K562 (cell line): ENCODE results near the gene BEST1. TPM values are rescaled to one million over a fixed set of nuclear protein-coding genes. Genes with fewer than 3 reads are reported as not detected.

Source experiments
- FOXJ2 ChIP-seq: fragments of 200-800 bp; sonication (Bioruptor generic); IDR thresholded peaks from 2 replicates; pipeline ENCODE4 v1.6.1; 2016; ENCODE audit warnings: missing genetic modification characterization, missing compliant biosample characterization
- FUS ChIP-seq: fragments of 200-400 bp; formaldehyde crosslinking; optimal IDR thresholded peaks from 2 replicates; pipeline ENCODE3; 2017; ENCODE audit warnings: low read depth, low read length
- HMG20A ChIP-seq: fragments of 450-650 bp; formaldehyde crosslinking; conservative IDR thresholded peaks from 2 replicates; pipeline ENCODE4 v1.4.0; 2020; ENCODE audit warnings: mild to moderate bottlenecking, mixed read lengths
- HNRNPUL1 ChIP-seq: fragments of 200-400 bp; formaldehyde crosslinking; IDR thresholded peaks from 2 replicates; pipeline ENCODE4 v1.6.1; 2017; ENCODE audit warnings: low read length
- NBN ChIP-seq: fragments of 450-650 bp; IDR thresholded peaks from 2 replicates; pipeline ENCODE4 v1.6.1; 2016; ENCODE audit warnings: low read depth, mild to moderate bottlenecking
- SLC30A9 ChIP-seq: fragments of 250-450 bp; sonication (Bioruptor Pico); IDR thresholded peaks from 2 replicates; pipeline ENCODE4 v1.8.0; 2022; ENCODE audit warnings: mild to moderate bottlenecking, moderate library complexity
- ZBTB1 ChIP-seq: sonication (generic); formaldehyde crosslinking; IDR thresholded peaks from 2 replicates; pipeline ENCODE4 v1.8.1; 2023; ENCODE audit warnings: missing genetic modification reagents, low read depth, mild to moderate bottlenecking, borderline replicate concordance
- ZNF444 ChIP-seq: fragments of 250-450 bp; sonication (Bioruptor Pico); IDR thresholded peaks from 2 replicates; pipeline ENCODE4 v1.4.0; 2020; ENCODE audit warnings: mild to moderate bottlenecking, moderate library complexity
- polyA plus RNA-seq, 8 experiments: library from polyadenylated mRNA; depleted of rRNA in 4 of 8; stranded (reverse) in 5 of 8; unstranded in 3 of 8; fragments of >200 nt; fragmentation: Nextera tagmentation in 2 of 8; fragmentation: Illumina TruSeq in 1 of 8; extraction: Ambion mirVana in 2 of 8; extraction: Trizol in 1 of 8; gene quantifications; 2 replicates each; pipeline versions ENCODE4 v1.2.1 to v1.2.3, GENCODE V29; 2011 to 2014; ENCODE audit warnings: inconsistent platforms in 1 of 8, missing spikeins in 1 of 8
- total RNA-seq, 7 experiments: library from RNA; depleted of rRNA in 6 of 7; stranded (reverse); fragments of >200 nt in 6 of 7; fragmentation: Illumina TruSeq in 2 of 7; extraction: Trizol in 2 of 7; gene quantifications; 2 replicates each; pipeline versions ENCODE4 v1.2.1 to v1.2.3, GENCODE V29; 2011 to 2021; ENCODE audit warnings: low replicate concordance in 1 of 7
- TF ChIP-seq, protein P1 (sequence below), 2 experiments: fragments of 450-650 bp; IDR thresholded peaks; 2 replicates each; pipeline ENCODE4 v1.6.1; 2016
- TF ChIP-seq, protein P2 (sequence below): fragments of 250-450 bp; sonication (Bioruptor Pico); IDR thresholded peaks from 2 replicates; pipeline ENCODE4 v1.8.0; 2022; ENCODE audit warnings: moderate library complexity, mild to moderate bottlenecking, inconsistent platforms
- TF ChIP-seq, protein P3 (sequence below): fragments of 250-450 bp; sonication (Bioruptor Pico); IDR thresholded peaks from 2 replicates; pipeline ENCODE4 v1.4.0; 2020; ENCODE audit warnings: mild to moderate bottlenecking, moderate library complexity
- TF ChIP-seq, protein P4 (sequence below): fragments of 200-800 bp; sonication (Bioruptor generic); IDR thresholded peaks from 2 replicates; pipeline ENCODE4 v1.6.1; 2016; ENCODE audit warnings: missing genetic modification characterization, missing compliant biosample characterization
- TF ChIP-seq, protein P5 (sequence below): sonication (generic); formaldehyde crosslinking; IDR thresholded peaks from 2 replicates; pipeline ENCODE4 v1.8.0; 2022; ENCODE audit warnings: mild to moderate bottlenecking, low read depth, missing genetic modification reagents

BEST1 gene
- total and polyA plus RNA-seq, 9 of the 15 experiments (the other 6 are each of a cell fraction or from before 2014, with no cell fraction given): 0.07 to 1.3 (median 0.40) TPM

DNA sequence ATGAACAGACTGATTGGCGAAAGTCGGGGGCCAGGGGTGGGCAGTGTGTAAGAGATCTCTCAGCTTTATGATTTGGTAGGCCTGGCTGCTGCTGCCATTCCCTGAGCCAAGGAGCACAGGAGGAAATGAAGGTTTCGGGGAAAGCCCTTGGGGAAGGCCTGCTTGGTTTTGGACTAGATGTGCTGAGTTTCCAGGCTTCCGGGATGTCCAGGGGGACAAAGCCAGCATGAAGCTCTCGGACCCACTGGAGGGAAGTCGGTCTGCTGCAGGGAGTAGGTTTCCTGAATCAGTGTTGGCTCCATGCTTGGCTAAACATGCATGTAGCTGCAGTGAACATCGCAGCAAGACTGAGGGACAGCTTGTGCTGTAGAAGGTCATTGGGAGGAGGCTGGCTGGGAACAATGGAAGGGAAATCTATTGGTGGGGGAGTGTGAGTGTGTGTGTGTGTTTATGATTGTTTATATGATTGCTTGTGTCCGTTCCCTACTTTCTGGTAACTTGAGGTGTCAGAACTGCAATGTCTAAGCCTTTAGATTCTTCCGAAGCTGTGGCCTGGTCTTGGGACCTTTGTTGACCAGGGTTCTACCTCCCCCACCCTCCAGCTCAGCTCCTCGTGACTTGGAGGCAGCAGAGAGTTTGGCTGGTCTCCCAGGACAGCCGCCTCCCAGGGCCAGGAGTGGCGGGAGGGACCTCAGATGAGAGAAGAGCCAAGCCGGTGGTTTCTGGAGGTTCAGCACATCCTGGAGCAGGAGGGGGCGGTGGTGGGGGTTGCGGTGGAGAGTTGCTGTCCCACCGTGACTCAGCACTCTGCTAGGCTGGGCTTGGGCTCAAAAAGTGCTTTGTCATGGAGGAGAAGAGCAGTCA lies 21.3 kb downstream of the BEST1 start (continued):
- TF ChIP-seq, protein P1, sequence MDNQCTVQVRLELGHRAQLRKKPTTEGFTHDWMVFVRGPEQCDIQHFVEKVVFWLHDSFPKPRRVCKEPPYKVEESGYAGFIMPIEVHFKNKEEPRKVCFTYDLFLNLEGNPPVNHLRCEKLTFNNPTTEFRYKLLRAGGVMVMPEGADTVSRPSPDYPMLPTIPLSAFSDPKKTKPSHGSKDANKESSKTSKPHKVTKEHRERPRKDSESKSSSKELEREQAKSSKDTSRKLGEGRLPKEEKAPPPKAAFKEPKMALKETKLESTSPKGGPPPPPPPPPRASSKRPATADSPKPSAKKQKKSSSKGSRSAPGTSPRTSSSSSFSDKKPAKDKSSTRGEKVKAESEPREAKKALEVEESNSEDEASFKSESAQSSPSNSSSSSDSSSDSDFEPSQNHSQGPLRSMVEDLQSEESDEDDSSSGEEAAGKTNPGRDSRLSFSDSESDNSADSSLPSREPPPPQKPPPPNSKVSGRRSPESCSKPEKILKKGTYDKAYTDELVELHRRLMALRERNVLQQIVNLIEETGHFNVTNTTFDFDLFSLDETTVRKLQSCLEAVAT (IDR thresholded peaks at IDR 0.05): peak; percentile 95 to 97
- TF ChIP-seq HNRNPUL1 (no peak), FUS (no peak), HMG20A (CRISPR knock-in tag) (no peak), NBN (peak; percentile 97), ZNF444 (no peak), FOXJ2 (tag) (peak; percentile 98), SLC30A9 (CRISPR knock-in tag) (no peak), ZBTB1 (CRISPR knock-in tag) (no peak)
- TF ChIP-seq, protein P2, sequence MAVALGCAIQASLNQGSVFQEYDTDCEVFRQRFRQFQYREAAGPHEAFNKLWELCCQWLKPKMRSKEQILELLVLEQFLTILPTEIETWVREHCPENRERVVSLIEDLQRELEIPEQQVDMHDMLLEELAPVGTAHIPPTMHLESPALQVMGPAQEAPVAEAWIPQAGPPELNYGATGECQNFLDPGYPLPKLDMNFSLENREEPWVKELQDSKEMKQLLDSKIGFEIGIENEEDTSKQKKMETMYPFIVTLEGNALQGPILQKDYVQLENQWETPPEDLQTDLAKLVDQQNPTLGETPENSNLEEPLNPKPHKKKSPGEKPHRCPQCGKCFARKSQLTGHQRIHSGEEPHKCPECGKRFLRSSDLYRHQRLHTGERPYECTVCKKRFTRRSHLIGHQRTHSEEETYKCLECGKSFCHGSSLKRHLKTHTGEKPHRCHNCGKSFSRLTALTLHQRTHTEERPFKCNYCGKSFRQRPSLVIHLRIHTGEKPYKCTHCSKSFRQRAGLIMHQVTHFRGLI: peak; percentile 75; the same call in 1 of the 2 replicates
- TF ChIP-seq, protein P3, sequence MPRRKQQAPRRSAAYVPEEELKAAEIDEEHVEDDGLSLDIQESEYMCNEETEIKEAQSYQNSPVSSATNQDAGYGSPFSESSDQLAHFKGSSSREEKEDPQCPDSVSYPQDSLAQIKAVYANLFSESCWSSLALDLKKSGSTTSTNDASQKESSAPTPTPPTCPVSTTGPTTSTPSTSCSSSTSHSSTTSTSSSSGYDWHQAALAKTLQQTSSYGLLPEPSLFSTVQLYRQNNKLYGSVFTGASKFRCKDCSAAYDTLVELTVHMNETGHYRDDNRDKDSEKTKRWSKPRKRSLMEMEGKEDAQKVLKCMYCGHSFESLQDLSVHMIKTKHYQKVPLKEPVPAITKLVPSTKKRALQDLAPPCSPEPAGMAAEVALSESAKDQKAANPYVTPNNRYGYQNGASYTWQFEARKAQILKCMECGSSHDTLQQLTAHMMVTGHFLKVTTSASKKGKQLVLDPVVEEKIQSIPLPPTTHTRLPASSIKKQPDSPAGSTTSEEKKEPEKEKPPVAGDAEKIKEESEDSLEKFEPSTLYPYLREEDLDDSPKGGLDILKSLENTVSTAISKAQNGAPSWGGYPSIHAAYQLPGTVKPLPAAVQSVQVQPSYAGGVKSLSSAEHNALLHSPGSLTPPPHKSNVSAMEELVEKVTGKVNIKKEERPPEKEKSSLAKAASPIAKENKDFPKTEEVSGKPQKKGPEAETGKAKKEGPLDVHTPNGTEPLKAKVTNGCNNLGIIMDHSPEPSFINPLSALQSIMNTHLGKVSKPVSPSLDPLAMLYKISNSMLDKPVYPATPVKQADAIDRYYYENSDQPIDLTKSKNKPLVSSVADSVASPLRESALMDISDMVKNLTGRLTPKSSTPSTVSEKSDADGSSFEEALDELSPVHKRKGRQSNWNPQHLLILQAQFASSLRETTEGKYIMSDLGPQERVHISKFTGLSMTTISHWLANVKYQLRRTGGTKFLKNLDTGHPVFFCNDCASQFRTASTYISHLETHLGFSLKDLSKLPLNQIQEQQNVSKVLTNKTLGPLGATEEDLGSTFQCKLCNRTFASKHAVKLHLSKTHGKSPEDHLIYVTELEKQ (CRISPR knock-in tag): no peak
- TF ChIP-seq, protein P4, sequence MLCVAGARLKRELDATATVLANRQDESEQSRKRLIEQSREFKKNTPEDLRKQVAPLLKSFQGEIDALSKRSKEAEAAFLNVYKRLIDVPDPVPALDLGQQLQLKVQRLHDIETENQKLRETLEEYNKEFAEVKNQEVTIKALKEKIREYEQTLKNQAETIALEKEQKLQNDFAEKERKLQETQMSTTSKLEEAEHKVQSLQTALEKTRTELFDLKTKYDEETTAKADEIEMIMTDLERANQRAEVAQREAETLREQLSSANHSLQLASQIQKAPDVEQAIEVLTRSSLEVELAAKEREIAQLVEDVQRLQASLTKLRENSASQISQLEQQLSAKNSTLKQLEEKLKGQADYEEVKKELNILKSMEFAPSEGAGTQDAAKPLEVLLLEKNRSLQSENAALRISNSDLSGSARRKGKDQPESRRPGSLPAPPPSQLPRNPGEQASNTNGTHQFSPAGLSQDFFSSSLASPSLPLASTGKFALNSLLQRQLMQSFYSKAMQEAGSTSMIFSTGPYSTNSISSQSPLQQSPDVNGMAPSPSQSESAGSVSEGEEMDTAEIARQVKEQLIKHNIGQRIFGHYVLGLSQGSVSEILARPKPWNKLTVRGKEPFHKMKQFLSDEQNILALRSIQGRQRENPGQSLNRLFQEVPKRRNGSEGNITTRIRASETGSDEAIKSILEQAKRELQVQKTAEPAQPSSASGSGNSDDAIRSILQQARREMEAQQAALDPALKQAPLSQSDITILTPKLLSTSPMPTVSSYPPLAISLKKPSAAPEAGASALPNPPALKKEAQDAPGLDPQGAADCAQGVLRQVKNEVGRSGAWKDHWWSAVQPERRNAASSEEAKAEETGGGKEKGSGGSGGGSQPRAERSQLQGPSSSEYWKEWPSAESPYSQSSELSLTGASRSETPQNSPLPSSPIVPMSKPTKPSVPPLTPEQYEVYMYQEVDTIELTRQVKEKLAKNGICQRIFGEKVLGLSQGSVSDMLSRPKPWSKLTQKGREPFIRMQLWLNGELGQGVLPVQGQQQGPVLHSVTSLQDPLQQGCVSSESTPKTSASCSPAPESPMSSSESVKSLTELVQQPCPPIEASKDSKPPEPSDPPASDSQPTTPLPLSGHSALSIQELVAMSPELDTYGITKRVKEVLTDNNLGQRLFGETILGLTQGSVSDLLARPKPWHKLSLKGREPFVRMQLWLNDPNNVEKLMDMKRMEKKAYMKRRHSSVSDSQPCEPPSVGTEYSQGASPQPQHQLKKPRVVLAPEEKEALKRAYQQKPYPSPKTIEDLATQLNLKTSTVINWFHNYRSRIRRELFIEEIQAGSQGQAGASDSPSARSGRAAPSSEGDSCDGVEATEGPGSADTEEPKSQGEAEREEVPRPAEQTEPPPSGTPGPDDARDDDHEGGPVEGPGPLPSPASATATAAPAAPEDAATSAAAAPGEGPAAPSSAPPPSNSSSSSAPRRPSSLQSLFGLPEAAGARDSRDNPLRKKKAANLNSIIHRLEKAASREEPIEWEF (CRISPR knock-in tag): peak; percentile 24; the same call in 1 of the 2 replicates
- TF ChIP-seq, protein P5, sequence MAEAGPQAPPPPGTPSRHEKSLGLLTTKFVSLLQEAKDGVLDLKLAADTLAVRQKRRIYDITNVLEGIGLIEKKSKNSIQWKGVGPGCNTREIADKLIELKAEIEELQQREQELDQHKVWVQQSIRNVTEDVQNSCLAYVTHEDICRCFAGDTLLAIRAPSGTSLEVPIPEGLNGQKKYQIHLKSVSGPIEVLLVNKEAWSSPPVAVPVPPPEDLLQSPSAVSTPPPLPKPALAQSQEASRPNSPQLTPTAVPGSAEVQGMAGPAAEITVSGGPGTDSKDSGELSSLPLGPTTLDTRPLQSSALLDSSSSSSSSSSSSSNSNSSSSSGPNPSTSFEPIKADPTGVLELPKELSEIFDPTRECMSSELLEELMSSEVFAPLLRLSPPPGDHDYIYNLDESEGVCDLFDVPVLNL (CRISPR knock-in tag): no peak
